ENCODE data around the gene TBC1D24.
"Not testable (repeated sequence)": the region's sequence is repeated elsewhere in the genome, so short reads cannot be mapped to it uniquely, and the experiment has no call there.

The TBC1D24 gene

GRCh38 chr16:2518823-2519710, 44.1 kb downstream of the TBC1D24 start:
- no peak for DNase-seq

GRCh38 chr16:2519711-2520080, 44.8 kb downstream of the TBC1D24 start:
- no peak for DNase-seq

DNA sequence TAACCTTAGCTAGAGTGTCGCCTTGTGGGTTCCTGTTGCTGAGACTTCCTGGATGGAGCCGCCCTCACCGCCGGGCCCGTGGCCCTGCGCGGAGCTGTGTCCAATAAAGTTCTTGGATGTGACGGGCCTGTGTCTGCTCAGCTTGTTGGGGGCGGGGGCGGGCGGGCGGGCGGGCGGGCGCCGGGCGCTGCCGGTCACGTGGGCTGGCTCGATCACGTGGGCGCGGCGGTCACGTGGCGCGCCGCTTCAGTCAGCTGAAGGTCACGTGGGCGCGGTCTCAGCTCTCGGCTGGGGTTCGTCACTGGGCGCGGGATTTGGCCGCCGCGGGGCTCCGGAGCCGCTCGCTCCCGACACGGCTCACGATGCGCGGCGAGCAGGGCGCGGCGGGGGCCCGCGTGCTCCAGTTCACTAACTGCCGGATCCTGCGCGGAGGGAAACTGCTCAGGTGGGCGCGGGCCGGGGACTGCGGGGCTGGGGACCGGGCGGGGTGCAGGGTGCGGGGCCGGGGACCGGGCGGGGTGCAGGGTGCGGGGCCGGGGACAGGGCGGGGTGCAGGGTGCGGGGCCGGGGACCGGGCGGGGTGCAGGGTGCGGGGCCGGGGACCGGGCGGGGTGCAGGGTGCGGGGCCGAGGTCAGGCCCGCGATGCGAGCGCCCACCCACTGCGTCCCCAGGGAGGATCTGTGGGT, 45.3 kb downstream of the TBC1D24 start, which contains the start of gene AMDHD2:
TSS of gene AMDHD2 (plus strand) at position 275 of the 687 bp plus-strand sequence. CDS start at position 363, 88 bp downstream.
- DNase-seq, result peak; percentile 16

- no peak for DNase-seq
Measured at GRCh38 chr16:2520784-2521531, 46.0 kb downstream of the TBC1D24 start.

DNA sequence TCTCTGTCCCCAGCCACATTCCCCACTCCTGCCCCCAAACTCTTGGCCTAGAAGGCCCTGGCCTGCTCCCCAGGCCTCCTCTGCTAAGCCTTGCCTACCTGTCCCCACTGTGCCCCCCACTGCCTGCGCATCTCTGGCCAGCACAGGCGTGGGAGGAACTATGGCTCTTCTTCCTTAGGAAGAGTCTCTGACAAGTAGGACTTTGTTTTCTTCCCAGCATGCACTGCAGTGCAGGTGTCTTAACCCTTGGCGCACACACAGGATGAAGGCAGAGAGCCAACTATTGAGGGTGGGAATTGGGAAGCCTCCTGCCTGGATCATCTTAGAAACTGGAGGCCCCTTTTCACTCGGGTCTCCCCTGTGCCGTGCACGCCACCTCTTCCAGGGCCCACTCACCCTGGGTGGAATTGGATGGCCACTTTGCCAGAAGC, 48.9 kb downstream of the TBC1D24 start:
- DNase-seq, result no peak

DNA sequence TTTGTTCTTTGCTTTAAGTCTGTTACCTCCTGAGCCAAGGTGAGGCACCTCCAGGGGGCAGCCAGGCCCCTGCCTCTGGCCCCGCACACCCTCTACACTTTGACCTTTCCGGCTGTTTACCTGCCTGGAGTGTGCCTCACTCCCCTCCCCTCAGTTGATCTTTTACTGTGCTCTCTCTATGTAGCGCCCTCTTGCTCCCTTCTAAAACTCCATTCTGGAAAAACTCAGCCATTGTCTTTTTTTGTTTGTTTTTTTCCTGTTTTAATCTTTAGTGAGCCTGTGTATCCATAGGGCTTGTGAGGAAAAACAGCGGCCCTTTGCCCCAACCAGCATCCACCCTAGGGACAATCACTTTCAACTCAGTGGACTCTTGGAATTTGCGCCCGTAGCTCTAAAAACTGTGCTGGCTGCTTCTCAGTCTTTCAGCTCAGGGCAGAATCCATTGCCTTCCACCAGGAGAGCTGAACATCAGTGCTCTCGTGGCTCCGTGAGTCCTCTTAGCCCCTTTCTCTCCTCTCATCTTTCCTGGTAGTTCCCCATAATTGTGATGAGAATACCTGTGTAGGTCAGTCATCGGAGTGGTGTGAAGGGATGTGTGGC, 49.5 kb downstream of the TBC1D24 start:
- no peak for DNase-seq

DNA sequence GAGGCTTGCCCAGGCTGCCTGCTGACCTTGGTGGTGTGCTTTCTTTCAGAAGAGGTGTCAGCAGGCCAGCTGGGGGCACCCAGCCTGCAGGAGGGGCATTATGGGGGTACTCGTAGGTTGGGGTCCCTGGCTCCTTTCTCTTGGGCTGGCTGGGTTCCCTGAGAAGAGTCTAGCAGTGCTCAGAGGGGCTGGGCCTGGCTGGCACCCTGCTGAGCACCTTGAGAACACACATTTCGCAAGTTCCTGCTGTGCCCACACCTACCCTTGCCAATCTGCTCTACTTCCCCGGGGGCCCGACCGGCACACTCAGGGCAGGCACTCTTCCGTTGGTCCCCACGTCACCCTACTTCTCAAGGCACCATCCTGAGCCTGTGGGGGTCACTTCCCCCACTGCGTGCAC, 51.2 kb downstream of the TBC1D24 start:
- no peak for DNase-seq

DNA sequence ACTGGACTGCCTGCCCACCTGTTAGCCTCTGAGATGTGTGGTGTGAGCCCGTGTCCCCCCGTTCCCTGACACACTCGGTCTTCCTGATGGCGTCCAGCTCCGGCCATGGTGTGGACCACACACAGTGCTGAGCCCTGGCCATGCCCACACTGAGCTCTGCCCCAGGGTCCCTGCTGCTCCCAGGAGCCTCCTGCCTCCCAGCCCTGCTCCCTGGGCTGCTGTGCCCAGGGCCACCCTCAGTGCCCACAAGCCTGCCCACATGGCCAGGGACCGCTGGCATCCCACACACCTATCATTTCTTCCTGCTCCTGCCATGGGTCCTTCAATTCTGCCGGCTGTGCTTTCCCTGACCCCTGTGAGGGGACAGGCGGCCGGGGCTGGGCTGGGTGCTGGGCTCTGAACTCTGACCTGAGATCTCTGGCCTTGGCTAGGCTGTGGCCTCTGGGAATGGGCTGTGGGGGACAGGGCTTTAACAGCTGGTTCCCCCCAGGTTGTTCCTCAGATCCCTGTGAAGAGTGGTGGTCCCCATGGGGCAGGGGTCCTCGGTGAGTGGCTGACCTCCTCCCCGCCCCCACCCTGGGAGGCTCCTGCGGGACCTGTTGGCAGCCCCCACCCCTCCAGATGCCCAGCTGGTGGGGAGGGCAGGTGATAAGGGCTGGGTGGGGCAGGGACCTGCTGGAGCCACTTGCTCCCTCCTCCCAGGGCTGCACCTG, 52.3 kb downstream of the TBC1D24 start:
- no peak for DNase-seq

- no peak for DNase-seq
Measured at GRCh38 chr16:2527784-2528100, 52.8 kb downstream of the TBC1D24 start.

GRCh38 chr16:2528161-2529060, 53.5 kb downstream of the TBC1D24 start:
- DNase-seq, result no peak

- no peak for DNase-seq
Measured at GRCh38 chr16:2529061-2529931, 54.4 kb downstream of the TBC1D24 start.

DNA sequence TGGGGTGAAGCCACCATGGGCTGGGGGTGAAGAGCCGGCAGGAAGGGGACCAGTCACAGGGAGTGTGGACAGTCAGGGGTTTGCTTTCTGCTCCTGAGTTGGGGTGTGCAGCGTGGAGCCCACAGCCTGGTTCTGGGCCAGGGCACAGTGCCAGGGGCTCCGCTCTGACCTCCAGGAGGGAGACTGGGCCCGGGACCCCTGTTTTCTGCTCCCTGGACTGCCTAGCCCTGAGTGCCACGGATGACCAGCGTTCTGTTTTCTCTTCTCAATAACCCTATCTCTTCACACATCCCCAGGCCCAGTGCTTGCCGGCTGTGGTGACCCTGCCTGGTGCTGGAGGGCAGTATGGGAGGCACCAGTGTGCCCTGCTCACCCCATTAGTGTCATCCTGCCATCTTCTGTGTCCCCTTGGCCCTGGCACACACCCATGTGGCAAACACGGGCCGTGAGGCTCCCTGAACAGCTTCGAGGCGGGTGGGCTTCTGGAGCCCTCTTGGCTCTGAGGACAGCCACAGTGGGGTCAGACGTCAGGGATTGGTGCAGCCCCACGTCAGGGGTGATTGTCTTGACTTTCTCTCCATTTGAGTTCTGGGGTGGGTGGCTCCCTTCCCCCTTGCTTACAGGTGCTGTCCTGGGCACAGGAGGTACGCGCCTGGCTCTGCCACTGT, 55.2 kb downstream of the TBC1D24 start:
- DNase-seq, result no peak

DNA sequence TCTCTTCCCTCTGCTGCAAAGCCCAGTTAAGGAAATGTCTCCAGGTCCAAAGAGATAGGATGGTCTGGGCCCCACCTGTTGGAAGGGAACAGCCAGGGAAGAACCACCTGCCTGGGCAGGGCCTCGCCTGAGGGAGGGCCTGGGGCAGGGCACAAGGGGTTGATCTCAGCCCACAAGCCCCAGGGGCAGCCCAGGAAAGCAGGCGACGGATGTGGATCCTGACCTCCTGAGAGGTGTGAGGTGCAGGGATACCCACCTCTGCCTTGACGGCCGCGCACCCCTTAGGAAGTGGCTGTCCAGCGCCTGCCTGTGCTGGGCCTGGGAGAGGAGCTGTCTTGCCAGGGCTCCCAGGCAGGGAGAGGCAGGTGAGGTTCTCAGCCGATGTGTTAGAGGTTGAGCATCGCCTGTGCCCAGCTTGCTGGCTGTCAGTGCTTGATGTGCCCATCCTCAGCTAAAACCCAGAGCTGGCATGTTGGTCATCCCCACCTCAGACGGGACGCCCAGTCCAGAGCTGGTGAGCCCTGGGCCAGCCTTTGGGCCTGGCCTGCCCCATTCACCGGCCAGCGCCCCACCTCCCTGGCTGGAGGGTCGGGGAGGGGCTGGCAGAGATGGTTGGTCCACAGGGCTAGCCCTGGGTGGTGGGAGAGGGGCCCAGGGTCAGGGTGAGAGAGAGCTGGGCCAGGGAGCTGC, 55.8 kb downstream of the TBC1D24 start:
- DNase-seq, result no peak

DNA sequence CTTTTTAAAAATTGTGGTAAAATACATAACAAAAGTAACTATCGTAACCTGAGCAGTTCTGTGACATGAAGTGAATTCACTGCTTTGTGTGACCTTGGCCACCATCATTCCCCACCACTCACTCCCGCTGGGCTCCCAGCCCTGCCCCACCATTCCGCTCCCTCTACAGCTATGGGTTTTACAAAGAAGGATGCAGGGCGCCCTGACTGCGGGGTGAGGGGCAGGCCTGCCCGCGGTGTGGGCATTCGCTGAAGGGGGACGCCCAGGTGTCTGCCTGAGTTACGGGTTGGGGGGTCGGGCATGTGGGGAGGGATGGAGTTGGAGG, 56.4 kb downstream of the TBC1D24 start, which contains the start of gene CEMP1:
TSS of gene CEMP1 (minus strand) at position 38 of the 325 bp plus-strand sequence. CDS start 335 bp downstream, outside the sequence.
- DNase-seq, result no peak

DNA sequence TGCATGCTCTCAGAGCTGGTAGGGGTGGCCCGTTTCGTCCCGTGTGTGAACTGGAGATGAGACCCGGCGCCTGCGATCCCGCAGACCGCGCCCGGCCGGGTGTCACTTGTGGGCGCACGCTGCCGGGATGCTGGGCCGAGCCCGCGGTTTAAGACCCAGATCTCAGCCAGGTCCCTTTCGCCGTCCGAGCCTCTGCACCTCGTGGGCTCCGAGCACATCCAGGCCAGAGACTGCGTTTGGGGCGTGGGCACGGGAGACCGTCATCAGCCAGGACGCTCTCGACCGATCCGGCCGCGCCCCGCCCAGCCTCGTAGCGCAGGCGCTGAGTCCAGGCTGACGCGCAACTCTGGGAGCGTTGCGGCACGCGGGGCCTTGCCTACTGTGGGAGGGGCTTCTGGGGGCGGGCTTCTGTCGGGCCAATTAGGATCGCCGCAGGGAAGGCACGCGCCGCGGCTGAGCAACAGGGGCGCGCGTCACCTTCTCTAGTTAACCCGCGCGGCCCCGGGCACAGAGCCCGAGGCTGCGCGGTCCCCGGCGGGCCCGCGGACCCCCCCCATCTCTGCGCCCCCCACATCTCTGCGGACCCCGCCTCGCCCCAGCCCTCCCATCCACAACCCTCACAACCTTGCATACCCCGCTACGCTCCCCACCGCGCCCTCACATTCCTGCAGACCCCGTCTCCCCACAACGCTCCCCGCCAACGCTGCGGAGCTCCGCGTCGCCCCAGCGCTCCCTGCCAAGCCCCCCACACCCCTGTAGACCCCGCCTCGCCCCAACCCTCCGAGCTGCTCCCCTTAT, 57.0 kb downstream of the TBC1D24 start:
- peak; percentile 84 for DNase-seq

DNA sequence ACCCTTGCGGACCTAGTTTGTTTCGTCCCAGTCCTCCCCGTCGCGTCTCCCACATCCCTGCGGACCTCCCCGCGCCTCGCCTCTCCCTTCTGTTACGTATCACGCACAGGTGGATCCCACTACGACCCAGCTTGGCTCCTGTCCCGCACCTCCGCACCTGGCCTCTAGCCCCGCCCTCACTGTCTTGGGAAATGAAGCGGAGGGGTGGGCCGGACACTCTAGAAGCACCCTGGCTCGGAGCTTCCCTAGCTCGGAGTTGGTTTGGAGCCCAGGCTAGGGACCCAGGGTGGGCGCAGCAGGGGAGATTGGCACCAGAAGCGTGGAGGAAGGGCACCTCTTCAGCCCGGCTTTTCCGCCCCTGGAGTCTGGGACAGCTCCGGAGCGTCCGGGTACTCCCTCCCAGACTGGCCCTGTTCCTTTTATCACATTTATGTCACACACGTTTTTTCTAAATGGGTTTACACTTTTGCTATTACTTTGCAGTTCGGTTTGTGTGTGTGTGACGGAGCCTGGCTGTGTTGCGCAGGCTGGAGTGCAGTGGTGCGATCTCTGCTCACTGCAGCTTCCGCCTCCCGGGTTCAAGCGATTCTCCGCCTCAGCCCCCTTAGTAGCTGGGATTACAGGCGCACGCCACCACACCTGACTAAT, 57.7 kb downstream of the TBC1D24 start:
- DNase-seq, result no peak

GRCh38 chr16:2533142-2533755, 58.3 kb downstream of the TBC1D24 start:
- DNase-seq, result not testable (repeated sequence)
